ENCODE measurements around the gene LCE2B. TPM values are rescaled to one million over a fixed set of nuclear protein-coding genes. Genes with fewer than 3 reads are reported as not detected.

The LCE2B gene
- total and polyA plus RNA-seq, 2 donors: 0.09 to 1.5 TPM

DNA sequence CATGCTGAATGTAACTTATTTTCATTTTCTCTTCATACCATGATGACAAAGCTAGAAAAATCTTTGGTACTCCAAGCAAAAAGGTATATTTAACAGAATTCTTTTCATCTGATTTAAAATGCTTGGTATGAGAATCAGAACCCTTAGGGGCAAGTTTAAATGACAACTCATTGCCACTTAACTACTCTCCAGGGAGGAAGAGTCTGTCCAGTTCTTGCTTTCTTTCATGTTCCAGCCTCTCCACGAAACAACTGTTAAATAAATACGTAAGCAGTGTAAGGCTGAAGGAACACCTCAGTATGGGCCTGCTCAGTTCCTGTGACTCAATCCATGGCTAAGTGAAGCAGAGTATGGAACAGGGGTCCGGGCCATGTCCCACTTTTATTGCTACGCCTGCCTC, 13.8 kb downstream of the LCE2B start:
- H3K4me3 ChIP-seq (ENCODE audit: low read length in 2 of 2): no peak overlapping the region
- H3K9me3 ChIP-seq (ENCODE audit: control insufficient read depth in 2 of 2, insufficient read depth in 1 of 2, low read length in 1 of 2): no peaks in the 10 kb centered on the region
- H3K27me3 ChIP-seq (ENCODE audit: control insufficient read depth in 2 of 2, insufficient read depth in 1 of 2, low read length in 1 of 2): no peaks in the 10 kb centered on the region
- 91% methylated on average over 4 of the region's 4 CpGs for WGBS
- no peaks in the 10 kb centered on the region for H3K36me3 ChIP-seq (ENCODE audit: control insufficient read depth in 2 of 2, insufficient read depth in 2 of 2, low read length in 1 of 2)
- no peak for DNase-seq (ENCODE audit: low read depth in 6 of 9, low spot score in 9 of 9)
- H3K4me1 ChIP-seq (ENCODE audit: control insufficient read depth in 2 of 2, insufficient read depth in 2 of 2, low read length in 2 of 2): no peaks in the 10 kb centered on the region
- H3K27ac ChIP-seq (ENCODE audit: low read depth in 1 of 2, low read length in 1 of 2): no peak overlapping the region

DNA sequence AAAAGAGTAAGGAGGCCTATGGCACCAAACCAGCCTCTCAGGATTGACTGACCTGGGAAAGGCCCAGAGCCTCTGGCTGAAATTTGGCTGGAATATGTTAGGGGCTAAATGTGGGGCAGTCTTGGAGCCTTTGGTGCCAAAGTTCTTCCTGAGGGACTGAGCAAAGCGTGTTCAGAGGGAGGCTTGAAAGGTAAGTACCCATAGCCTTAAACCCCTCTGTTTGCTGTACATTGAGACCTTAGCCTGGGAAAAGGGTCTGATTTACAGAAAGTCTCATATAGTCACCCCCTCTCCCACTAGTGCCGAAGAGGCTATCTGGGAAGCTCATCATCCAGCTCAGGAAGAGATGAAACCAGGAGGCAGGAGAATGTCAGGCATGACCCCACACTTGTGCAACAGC, 21.9 kb downstream of the LCE2B start, which contains the start of gene LCE4A:
Gene LCE4A, plus strand, starts transcription at position 301 of the 400 bp plus-strand sequence. CDS start 916 bp downstream, outside the sequence.
- Histone ChIP-seq H3K27ac (ENCODE audit: low read depth in 1 of 2, low read length in 1 of 2) (no peak within 1 kb of the TSS), H3K4me3 (ENCODE audit: low read length in 2 of 2) (no peak within 1 kb of the TSS), H3K9me3 (ENCODE audit: control insufficient read depth in 2 of 2, insufficient read depth in 1 of 2, low read length in 1 of 2) (no peaks in the 10 kb centered on the region), H3K4me1 (ENCODE audit: control insufficient read depth in 2 of 2, insufficient read depth in 2 of 2, low read length in 2 of 2) (no peaks in the 10 kb centered on the region), H3K36me3 (ENCODE audit: control insufficient read depth in 2 of 2, insufficient read depth in 2 of 2, low read length in 1 of 2) (no peaks in the 10 kb centered on the region), H3K27me3 (ENCODE audit: control insufficient read depth in 2 of 2, insufficient read depth in 1 of 2, low read length in 1 of 2) (no peaks in the 10 kb centered on the region)
- no peak for DNase-seq (ENCODE audit: low read depth in 6 of 9, low spot score in 9 of 9)
- 84% methylated on average over 2 of the region's 2 CpGs for WGBS

GRCh38 chr1:152718238-152718637, 32.3 kb downstream of the LCE2B start:
- Histone ChIP-seq H3K27me3 (ENCODE audit: control insufficient read depth in 2 of 2, insufficient read depth in 1 of 2, low read length in 1 of 2) (no peaks in the 10 kb centered on the region), H3K9me3 (ENCODE audit: control insufficient read depth in 2 of 2, insufficient read depth in 1 of 2, low read length in 1 of 2) (no peaks in the 10 kb centered on the region), H3K4me3 (ENCODE audit: low read length in 2 of 2) (no peak overlapping the region), H3K36me3 (ENCODE audit: control insufficient read depth in 2 of 2, insufficient read depth in 2 of 2, low read length in 1 of 2) (no peaks in the 10 kb centered on the region), H3K4me1 (ENCODE audit: control insufficient read depth in 2 of 2, insufficient read depth in 2 of 2, low read length in 2 of 2) (no peaks in the 10 kb centered on the region), H3K27ac (ENCODE audit: low read depth in 1 of 2, low read length in 1 of 2) (no peak overlapping the region)
- DNase-seq (ENCODE audit: low read depth in 6 of 9, low spot score in 9 of 9): no peak

- Histone ChIP-seq H3K4me3 (ENCODE audit: low read length in 2 of 2) (no peak overlapping the region), H3K36me3 (ENCODE audit: control insufficient read depth in 2 of 2, insufficient read depth in 2 of 2, low read length in 1 of 2) (no peaks in the 10 kb centered on the region), H3K4me1 (ENCODE audit: control insufficient read depth in 2 of 2, insufficient read depth in 2 of 2, low read length in 2 of 2) (no peaks in the 10 kb centered on the region), H3K27ac (ENCODE audit: low read depth in 1 of 2, low read length in 1 of 2) (no peak overlapping the region), H3K27me3 (ENCODE audit: control insufficient read depth in 2 of 2, insufficient read depth in 1 of 2, low read length in 1 of 2) (no peaks in the 10 kb centered on the region), H3K9me3 (ENCODE audit: control insufficient read depth in 2 of 2, insufficient read depth in 1 of 2, low read length in 1 of 2) (no peaks in the 10 kb centered on the region)
- DNase-seq (ENCODE audit: low read depth in 6 of 9, low spot score in 9 of 9): no peak
These were observed 39.3 kb downstream of the LCE2B start for GRCh38 chr1:152725261-152725660.

GRCh38 chr1:152728986-152729385, 43.1 kb downstream of the LCE2B start:
- WGBS: 92% methylated on average over 1 of the region's 1 CpG

GRCh38 chr1:152735648-152736047, 49.7 kb downstream of the LCE2B start:
- DNase-seq (ENCODE audit: low read depth in 6 of 9, low spot score in 9 of 9): no peak
- no peaks in the 10 kb centered on the region for H3K4me1 ChIP-seq (ENCODE audit: control insufficient read depth in 2 of 2, insufficient read depth in 2 of 2, low read length in 2 of 2)
- H3K27ac ChIP-seq (ENCODE audit: low read depth in 1 of 2, low read length in 1 of 2): no peak overlapping the region
- H3K4me3 ChIP-seq (ENCODE audit: low read length in 2 of 2): no peak overlapping the region
- H3K27me3 ChIP-seq (ENCODE audit: control insufficient read depth in 2 of 2, insufficient read depth in 1 of 2, low read length in 1 of 2): no peaks in the 10 kb centered on the region
- H3K36me3 ChIP-seq (ENCODE audit: control insufficient read depth in 2 of 2, insufficient read depth in 2 of 2, low read length in 1 of 2): no peaks in the 10 kb centered on the region
- WGBS: 18% methylated on average over 1 of the region's 1 CpG
- no peaks in the 10 kb centered on the region for H3K9me3 ChIP-seq (ENCODE audit: control insufficient read depth in 2 of 2, insufficient read depth in 1 of 2, low read length in 1 of 2)

More at GRCh38 chr1:152728986-152729385, 43.1 kb downstream of the LCE2B start:
- no peak for DNase-seq (ENCODE audit: low read depth in 6 of 9, low spot score in 9 of 9)
- Histone ChIP-seq H3K27me3 (ENCODE audit: control insufficient read depth in 2 of 2, insufficient read depth in 1 of 2, low read length in 1 of 2) (no peaks in the 10 kb centered on the region), H3K36me3 (ENCODE audit: control insufficient read depth in 2 of 2, insufficient read depth in 2 of 2, low read length in 1 of 2) (no peaks in the 10 kb centered on the region), H3K9me3 (ENCODE audit: control insufficient read depth in 2 of 2, insufficient read depth in 1 of 2, low read length in 1 of 2) (no peaks in the 10 kb centered on the region), H3K27ac (ENCODE audit: low read depth in 1 of 2, low read length in 1 of 2) (no peak overlapping the region), H3K4me1 (ENCODE audit: control insufficient read depth in 2 of 2, insufficient read depth in 2 of 2, low read length in 2 of 2) (no peaks in the 10 kb centered on the region), H3K4me3 (ENCODE audit: low read length in 2 of 2) (no peak overlapping the region)

Other genes with a start within 250 kb of the LCE2B start
- not detected for gene LCE5A, start 175.3 kb upstream of the LCE2B start, total RNA-seq
- 0.43 TPM for gene LCE5A, start 175.3 kb upstream of the LCE2B start, polyA plus RNA-seq
- not detected for gene CRCT1, start 171.6 kb upstream of the LCE2B start, total RNA-seq
- 3.5 TPM for gene CRCT1, start 171.6 kb upstream of the LCE2B start, polyA plus RNA-seq
- gene LCE3E, start 119.3 kb upstream of the LCE2B start, total RNA-seq: not detected
- 6.2 TPM for gene LCE3E, start 119.3 kb upstream of the LCE2B start, polyA plus RNA-seq
- not detected for gene LCE3D, start 105.6 kb upstream of the LCE2B start, total RNA-seq
- 15.7 TPM for gene LCE3D, start 105.6 kb upstream of the LCE2B start, polyA plus RNA-seq
- not detected for gene LCE3C, start 85.9 kb upstream of the LCE2B start, total RNA-seq
- 0.66 TPM for gene LCE3C, start 85.9 kb upstream of the LCE2B start, polyA plus RNA-seq
- not detected for gene LCE3B, start 72.3 kb upstream of the LCE2B start, total RNA-seq
- gene LCE3B, start 72.3 kb upstream of the LCE2B start, polyA plus RNA-seq: not detected
- gene LCE3A, start 63.0 kb upstream of the LCE2B start, total RNA-seq: not detected
- not detected for gene LCE3A, start 63.0 kb upstream of the LCE2B start, polyA plus RNA-seq
- not detected for gene LCE2D, start 22.7 kb upstream of the LCE2B start, total RNA-seq
- gene LCE2D, start 22.7 kb upstream of the LCE2B start, polyA plus RNA-seq: 1.3 TPM
- not detected for gene LCE2C, start 10.8 kb upstream of the LCE2B start, total RNA-seq
- gene LCE2C, start 10.8 kb upstream of the LCE2B start, polyA plus RNA-seq: 1.7 TPM
- gene LCE2A, start 12.2 kb downstream of the LCE2B start, total RNA-seq: not detected
- gene LCE2A, start 12.2 kb downstream of the LCE2B start, polyA plus RNA-seq: 1.3 TPM
- not detected for gene LCE4A, start 22.0 kb downstream of the LCE2B start, total RNA-seq
- not detected for gene LCE4A, start 22.0 kb downstream of the LCE2B start, polyA plus RNA-seq
- gene KPRP, start 71.9 kb downstream of the LCE2B start, total RNA-seq: not detected
- 0.21 TPM for gene KPRP, start 71.9 kb downstream of the LCE2B start, polyA plus RNA-seq
- gene LCE1F, start 89.0 kb downstream of the LCE2B start, total RNA-seq: not detected
- gene LCE1F, start 89.0 kb downstream of the LCE2B start, polyA plus RNA-seq: 0.46 TPM
- not detected for gene LCE1E, start 100.1 kb downstream of the LCE2B start, total RNA-seq
- 0.30 TPM for gene LCE1E, start 100.1 kb downstream of the LCE2B start, polyA plus RNA-seq
- not detected for gene LCE1D, start 110.6 kb downstream of the LCE2B start, total RNA-seq
- gene LCE1D, start 110.6 kb downstream of the LCE2B start, polyA plus RNA-seq: 0.27 TPM
- gene LCE1C, start 120.5 kb downstream of the LCE2B start, total RNA-seq: 0.14 TPM
- 3.0 TPM for gene LCE1C, start 120.5 kb downstream of the LCE2B start, polyA plus RNA-seq
- not detected for gene LCE1B, start 125.8 kb downstream of the LCE2B start, total RNA-seq
- 0.68 TPM for gene LCE1B, start 125.8 kb downstream of the LCE2B start, polyA plus RNA-seq
- not detected for gene LCE1A, start 141.3 kb downstream of the LCE2B start, total RNA-seq
- 1.0 TPM for gene LCE1A, start 141.3 kb downstream of the LCE2B start, polyA plus RNA-seq
- gene LCE6A, start 156.7 kb downstream of the LCE2B start, total RNA-seq: not detected
- 1.1 TPM for gene LCE6A, start 156.7 kb downstream of the LCE2B start, polyA plus RNA-seq
- not detected for gene LCE7A, start 173.9 kb downstream of the LCE2B start, total RNA-seq
- 0.32 TPM for gene LCE7A, start 173.9 kb downstream of the LCE2B start, polyA plus RNA-seq
- not detected for gene SMCP, start 192.2 kb downstream of the LCE2B start, total RNA-seq
- gene SMCP, start 192.2 kb downstream of the LCE2B start, polyA plus RNA-seq: 0.30 TPM
- gene IVL, start 222.4 kb downstream of the LCE2B start, total RNA-seq: 0.57 TPM
- 16.6 TPM for gene IVL, start 222.4 kb downstream of the LCE2B start, polyA plus RNA-seq